ENCODE data around the gene RAB27B.

DNA sequence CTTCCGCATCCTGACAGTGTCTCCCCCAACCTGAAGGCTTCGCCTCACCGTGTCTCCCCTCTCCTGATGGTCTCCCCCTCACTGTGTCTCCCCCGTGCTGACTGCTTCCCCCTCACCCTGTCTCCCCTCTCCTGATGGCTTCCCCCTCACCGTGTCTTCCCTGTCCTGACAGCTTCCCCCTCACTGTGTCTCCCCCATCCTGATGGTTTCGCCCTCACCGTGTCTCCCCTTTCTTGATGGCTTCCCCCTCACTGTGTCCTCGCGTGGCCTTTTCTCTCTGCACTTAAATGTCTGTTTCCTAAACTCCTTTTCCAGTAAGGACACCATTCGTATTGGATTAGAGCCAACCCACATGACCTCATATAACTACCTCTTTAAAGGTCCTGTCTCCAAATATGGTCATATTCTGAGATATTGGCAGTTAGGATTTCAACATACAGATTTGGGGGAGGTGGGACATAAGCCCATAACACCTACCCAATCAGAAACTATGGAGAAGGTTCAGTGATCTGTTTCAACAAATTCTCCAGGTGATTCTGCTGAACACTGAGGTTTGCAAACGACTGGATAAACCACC, 47.9 kb upstream of the RAB27B start:
- TF ChIP-seq, protein P1, sequence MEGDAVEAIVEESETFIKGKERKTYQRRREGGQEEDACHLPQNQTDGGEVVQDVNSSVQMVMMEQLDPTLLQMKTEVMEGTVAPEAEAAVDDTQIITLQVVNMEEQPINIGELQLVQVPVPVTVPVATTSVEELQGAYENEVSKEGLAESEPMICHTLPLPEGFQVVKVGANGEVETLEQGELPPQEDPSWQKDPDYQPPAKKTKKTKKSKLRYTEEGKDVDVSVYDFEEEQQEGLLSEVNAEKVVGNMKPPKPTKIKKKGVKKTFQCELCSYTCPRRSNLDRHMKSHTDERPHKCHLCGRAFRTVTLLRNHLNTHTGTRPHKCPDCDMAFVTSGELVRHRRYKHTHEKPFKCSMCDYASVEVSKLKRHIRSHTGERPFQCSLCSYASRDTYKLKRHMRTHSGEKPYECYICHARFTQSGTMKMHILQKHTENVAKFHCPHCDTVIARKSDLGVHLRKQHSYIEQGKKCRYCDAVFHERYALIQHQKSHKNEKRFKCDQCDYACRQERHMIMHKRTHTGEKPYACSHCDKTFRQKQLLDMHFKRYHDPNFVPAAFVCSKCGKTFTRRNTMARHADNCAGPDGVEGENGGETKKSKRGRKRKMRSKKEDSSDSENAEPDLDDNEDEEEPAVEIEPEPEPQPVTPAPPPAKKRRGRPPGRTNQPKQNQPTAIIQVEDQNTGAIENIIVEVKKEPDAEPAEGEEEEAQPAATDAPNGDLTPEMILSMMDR (IDR thresholded peaks at IDR 0.05) = no peak
- no peak for TF ChIP-seq POLR2A (IDR thresholded peaks at IDR 0.05)
